B cell (primary cell): ENCODE data around the gene CAPN14.

Experiments
- EZH2 ChIP-seq: IDR thresholded peaks from 2 replicates; pipeline ENCODE4 v1.6.1; 2012; ENCODE audit warnings: borderline replicate concordance, low read depth, mild to moderate bottlenecking, moderate library complexity, low read length; ENCODE audit not compliant: insufficient read depth, poor library complexity, severe bottlenecking
- TF ChIP-seq, protein P1 (sequence below): fragments of 200-600 bp; IDR thresholded peaks from one replicate; pipeline ENCODE4 v1.8.0; 2022; ENCODE audit warnings: antibody characterized with exemption, mild to moderate bottlenecking

DNA sequence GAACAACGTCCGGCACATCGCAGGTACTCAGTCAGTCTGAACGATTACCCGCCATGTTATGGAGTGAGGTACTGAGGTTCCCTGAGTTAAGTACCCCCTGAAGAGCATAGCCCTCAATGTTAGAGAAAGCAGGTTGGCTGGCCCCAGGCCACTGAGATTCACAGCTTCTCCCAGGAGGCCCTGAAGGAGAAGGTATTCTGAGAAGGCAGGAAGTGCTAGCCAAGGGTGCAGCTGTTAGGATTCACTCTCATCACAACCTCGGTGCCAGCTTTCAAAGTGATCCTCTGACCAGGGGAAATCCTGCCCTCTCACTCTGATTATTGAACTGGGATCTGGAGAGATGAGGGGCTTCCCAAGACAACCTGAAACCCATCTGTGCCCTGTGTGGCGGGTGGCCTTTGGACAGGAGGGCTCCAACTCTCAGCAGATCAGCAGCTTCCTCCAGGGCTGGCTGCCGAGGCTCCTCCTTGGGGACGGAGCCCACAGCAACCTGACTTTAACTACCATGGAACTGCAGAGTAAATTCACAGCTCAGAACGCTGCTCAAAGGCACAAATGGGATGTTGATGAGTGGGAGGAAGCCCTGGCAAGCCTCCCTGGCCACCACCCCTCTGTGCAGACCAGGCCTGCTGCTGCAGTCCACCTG, 24.4 kb upstream of the CAPN14 start:
- TF ChIP-seq, protein P1, sequence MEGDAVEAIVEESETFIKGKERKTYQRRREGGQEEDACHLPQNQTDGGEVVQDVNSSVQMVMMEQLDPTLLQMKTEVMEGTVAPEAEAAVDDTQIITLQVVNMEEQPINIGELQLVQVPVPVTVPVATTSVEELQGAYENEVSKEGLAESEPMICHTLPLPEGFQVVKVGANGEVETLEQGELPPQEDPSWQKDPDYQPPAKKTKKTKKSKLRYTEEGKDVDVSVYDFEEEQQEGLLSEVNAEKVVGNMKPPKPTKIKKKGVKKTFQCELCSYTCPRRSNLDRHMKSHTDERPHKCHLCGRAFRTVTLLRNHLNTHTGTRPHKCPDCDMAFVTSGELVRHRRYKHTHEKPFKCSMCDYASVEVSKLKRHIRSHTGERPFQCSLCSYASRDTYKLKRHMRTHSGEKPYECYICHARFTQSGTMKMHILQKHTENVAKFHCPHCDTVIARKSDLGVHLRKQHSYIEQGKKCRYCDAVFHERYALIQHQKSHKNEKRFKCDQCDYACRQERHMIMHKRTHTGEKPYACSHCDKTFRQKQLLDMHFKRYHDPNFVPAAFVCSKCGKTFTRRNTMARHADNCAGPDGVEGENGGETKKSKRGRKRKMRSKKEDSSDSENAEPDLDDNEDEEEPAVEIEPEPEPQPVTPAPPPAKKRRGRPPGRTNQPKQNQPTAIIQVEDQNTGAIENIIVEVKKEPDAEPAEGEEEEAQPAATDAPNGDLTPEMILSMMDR: no peak
- no peak for TF ChIP-seq EZH2
